GM18507 (cell line): ENCODE results near the gene MUC5B.
"Not testable (repeated sequence)": the region's sequence is repeated elsewhere in the genome, so short reads cannot be mapped to it uniquely, and the experiment has no call there.

Experiments used
- DNase-seq: peaks from one replicate; pipeline ENCODE4 v3.0.0; 2011; ENCODE audit warnings: low read depth; ENCODE audit not compliant: insufficient read length; ENCODE audit errors: extremely low spot score
- FAIRE-seq: peaks from 2 replicates; lab custom pipeline; 2011; peaks lifted over from hg19 to GRCh38; lab: Jason Lieb, UNC

MUC5B gene

GRCh38 chr11:1222491-1223345 is at the start of gene MUC5B:
MUC5B (plus strand) TSS chr11:1223066; CDS start chr11:1223124, 58 bp downstream.
- FAIRE-seq: no peak
- DNase-seq: no peak

- not testable (repeated sequence) for FAIRE-seq, DNase-seq
These were observed 49.5 kb upstream of the MUC5B start for GRCh38 chr11:1173396-1173795.

DNA sequence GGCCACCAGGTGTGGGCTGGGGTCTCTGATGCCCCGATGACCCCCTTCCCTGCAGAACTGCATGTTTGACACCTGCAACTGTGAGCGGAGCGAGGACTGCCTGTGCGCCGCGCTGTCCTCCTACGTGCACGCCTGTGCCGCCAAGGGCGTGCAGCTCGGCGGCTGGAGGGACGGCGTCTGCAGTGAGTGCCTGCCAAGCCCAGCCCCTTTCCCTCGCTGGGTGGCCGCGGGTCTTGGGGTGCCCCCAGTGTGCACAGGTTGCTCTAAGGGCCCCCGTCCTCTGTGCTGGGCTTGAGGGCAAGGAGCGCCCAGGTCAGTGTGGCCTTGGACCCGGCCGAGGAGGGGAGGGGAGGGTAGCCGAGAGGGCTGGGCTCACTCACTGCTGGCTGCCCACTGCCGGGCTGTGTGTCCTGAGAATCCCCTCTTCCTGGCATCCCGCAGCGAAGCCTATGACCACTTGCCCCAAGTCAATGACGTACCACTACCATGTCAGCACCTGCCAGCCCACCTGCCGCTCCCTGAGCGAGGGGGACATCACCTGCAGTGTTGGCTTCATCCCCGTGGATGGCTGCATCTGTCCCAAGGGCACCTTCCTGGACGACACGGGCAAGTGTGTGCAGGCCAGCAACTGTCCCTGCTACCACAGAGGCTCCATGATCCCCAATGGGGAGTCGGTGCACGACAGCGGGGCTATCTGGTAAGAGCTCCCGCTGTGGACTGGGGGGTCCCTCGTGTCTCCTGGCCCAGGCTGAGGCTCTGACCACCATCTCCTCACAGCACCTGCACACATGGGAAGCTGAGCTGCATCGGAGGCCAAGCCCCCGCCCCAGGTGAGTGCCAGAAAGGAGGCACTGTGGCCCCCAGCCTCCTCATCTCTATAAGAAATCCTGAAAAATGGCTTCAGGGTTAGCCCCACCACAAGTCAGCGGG is 48.2 kb upstream of the MUC5B start:
- DNase-seq: no peak

GRCh38 chr11:1175461-1176223 is 47.2 kb upstream of the MUC5B start:
- FAIRE-seq: no peak
- no peak for DNase-seq

More for the DNA sequence above, 48.2 kb upstream of the MUC5B start:
- FAIRE-seq: no peak

- DNase-seq (no peak), FAIRE-seq (no peak)
These were observed 46.4 kb upstream of the MUC5B start for GRCh38 chr11:1176224-1177019.

GRCh38 chr11:1177020-1177770 is 45.7 kb upstream of the MUC5B start:
- FAIRE-seq (no peak), DNase-seq (no peak)

- no peak for DNase-seq
These were observed 45.1 kb upstream of the MUC5B start for GRCh38 chr11:1177771-1178090.

GRCh38 chr11:1178201-1178885 is 44.5 kb upstream of the MUC5B start:
- DNase-seq (no peak), FAIRE-seq (no peak)

More at GRCh38 chr11:1177771-1178090, 45.1 kb upstream of the MUC5B start:
- no peak for FAIRE-seq

DNA sequence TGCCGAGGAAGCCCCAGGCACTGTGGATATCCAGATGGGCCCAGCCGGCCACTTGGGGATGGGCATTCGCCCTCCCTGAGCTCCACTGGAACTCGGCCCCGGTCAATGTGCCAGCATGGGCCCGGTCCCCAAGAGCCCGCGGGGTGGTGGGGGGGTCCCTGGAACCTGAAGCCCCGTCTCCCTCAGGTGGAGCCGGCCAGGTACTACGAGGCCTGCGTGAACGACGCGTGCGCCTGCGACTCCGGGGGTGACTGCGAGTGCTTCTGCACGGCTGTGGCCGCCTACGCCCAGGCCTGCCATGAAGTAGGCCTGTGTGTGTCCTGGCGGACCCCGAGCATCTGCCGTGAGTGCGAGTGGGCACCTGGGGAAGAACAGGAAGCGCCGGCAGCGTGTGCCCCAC is 44.0 kb upstream of the MUC5B start:
- FAIRE-seq: no peak

GRCh38 chr11:1179641-1180040 is 43.2 kb upstream of the MUC5B start:
- no peak for DNase-seq
- FAIRE-seq: no peak

More for the DNA sequence above, 44.0 kb upstream of the MUC5B start:
- DNase-seq: no peak

DNA sequence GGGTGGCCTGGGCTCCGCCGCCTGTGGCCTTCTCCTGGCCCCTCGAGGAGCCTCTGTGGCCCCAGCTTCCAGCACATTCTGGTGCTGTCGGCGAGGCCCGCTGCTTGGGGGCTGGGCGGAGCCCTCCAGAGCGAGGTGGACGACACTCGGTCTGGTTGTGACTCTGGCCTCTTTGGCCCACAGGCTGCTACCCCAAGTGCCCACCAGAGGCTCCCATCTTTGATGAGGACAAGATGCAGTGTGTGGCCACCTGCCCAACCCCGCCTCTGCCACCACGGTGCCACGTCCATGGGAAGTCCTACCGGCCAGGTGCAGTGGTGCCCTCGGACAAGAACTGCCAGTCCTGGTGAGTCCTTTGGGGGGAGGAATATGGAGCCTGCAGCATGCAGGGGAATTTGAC is 42.7 kb upstream of the MUC5B start:
- no peak for DNase-seq
- no peak for FAIRE-seq

DNA sequence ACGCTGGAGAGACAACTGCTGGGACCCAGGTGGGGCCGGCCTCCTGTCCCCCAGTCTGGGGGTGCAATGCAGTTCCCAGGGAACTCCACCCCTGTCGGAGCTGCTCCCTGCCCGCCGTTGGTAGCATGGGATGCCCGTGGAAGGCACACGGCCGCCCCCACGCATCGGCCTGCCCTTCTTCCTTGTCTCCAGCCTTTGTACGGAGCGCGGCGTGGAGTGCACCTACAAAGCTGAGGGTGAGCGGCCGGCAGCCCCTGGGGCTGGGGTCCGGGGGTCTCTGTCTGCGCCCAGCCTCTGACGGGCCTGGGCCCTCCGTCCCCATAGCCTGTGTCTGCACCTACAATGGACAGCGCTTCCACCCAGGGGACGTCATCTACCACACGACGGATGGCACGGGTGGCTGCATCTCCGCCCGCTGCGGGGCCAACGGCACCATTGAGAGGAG is 41.9 kb upstream of the MUC5B start:
- no peak for DNase-seq
- no peak for FAIRE-seq

DNA sequence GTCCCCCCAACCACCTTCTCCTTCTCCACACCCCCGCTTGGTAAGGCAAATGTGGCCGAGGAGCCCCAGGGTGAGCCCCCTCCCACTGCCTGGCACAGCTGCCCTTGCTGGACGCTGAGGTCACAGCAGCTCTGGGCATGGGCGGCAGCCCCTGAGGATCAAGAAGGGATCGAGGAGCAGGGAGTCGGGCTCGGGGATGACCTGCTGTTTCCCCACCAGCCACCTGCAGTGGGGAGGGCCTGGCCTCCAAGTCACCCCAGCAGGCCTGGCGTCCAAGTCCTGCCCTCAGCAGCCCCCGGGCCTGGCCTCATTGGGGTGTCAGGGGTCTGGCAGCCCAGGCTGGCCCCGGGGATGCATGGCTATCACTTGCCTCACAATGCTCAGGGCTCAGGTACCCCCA is 41.4 kb upstream of the MUC5B start:
- FAIRE-seq (no peak), DNase-seq (no peak)

DNA sequence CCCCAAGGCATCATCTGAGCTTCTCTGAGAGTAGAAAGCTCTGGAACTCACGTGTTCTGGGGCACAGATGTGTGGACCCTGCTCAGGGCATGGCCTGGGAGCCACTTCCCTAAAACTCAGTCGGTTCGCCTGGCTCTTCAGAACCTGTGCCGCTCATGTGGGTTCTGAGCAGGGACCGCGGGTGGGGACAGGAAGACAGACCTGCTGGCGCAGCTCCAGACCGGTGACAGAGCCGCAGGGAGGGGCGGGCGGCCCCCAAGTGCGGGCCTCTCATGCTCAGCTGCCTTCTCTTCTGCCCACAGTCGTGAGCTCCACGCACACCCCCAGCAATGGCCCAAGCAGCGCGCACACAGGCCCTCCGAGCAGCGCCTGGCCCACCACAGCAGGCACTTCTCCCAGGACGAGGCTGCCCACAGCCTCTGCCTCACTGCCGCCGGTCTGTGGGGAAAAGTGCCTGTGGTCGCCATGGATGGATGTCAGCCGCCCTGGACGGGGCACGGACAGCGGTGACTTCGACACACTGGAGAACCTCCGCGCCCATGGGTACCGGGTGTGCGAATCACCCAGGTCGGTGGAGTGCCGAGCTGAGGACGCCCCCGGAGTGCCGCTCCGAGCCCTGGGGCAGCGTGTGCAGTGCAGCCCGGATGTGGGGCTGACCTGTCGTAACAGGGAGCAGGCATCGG is 40.9 kb upstream of the MUC5B start:
- FAIRE-seq: no peak
- no peak for DNase-seq

DNA sequence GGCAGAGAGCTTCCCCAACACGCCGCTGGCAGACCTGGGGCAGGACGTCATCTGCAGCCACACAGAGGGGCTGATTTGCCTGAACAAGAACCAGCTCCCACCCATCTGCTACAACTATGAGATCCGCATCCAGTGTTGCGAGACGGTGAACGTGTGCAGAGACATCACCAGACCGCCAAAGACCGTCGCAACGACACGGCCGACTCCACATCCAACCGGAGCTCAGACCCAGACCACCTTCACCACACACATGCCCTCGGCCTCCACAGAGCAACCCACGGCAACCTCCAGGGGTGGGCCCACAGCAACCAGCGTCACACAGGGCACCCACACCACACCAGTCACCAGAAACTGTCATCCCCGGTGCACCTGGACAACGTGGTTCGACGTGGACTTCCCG is 38.7 kb upstream of the MUC5B start:
- DNase-seq, FAIRE-seq: not testable (repeated sequence)

DNA sequence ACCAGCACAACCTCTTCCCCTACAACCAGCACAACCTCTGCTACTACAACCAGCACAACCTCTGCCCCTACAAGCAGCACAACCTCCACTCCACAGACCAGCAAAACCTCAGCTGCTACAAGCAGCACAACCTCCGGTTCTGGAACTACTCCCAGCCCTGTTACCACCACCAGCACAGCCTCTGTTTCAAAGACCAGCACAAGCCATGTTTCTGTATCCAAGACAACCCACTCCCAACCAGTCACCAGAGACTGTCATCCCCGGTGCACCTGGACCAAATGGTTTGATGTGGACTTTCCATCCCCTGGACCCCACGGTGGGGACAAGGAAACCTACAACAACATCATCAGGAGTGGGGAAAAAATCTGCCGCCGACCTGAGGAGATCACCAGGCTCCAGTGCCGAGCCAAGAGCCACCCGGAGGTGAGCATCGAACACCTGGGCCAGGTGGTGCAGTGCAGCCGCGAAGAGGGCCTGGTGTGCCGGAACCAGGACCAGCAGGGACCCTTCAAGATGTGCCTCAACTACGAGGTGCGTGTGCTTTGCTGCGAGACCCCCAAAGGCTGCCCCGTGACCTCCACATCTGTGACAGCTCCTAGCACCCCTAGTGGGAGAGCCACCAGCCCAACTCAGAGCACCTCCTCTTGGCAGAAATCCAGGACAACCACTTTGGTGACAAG is 34.3 kb upstream of the MUC5B start:
- DNase-seq, FAIRE-seq: not testable (repeated sequence)

DNA sequence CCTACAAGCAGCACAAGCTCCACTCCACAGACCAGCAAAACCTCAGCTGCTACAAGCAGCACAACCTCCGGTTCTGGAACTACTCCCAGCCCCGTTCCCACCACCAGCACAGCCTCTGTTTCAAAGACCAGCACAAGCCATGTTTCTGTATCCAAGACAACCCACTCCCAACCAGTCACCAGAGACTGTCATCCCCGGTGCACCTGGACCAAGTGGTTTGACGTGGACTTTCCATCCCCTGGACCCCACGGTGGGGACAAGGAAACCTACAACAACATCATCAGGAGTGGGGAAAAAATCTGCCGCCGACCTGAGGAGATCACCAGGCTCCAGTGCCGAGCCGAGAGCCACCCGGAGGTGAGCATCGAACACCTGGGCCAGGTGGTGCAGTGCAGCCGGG is 33.0 kb upstream of the MUC5B start:
- DNase-seq, FAIRE-seq: not testable (repeated sequence)
